Heart right ventricle (tissue), 16 donors: ENCODE results near the gene EVC2. TPM values are rescaled to one million over a fixed set of nuclear protein-coding genes. Genes with fewer than 3 reads are reported as not detected.

Experiments
- ATAC-seq, 8 donors: fragments of 200-7000 bp; cut with Tn5 transposase; one replicate each; pipeline ENCODE4 v1.9.1; 2020; ENCODE audit warnings: mild to moderate bottlenecking in 8 of 8, moderate library complexity in 8 of 8, moderate number of reproducible peaks in 1 of 8
- DNase-seq, 2 donors: peaks; one replicate each; pipeline ENCODE4 v3.0.0-alpha.2; 2020
- H3K27ac ChIP-seq, 10 donors: fragments of 200-600 bp; sonication (generic) in 2 of 10; one replicate each; pipeline versions ENCODE4 v1.5.0 to v1.8.0; 2020 to 2022; ENCODE audit warnings: mild to moderate bottlenecking in 3 of 10
- H3K27me3 ChIP-seq, 7 donors: fragments of 200-600 bp; one replicate each; pipeline ENCODE4 v1.8.0; 2021 to 2022; ENCODE audit warnings: mild to moderate bottlenecking in 2 of 7
- H3K36me3 ChIP-seq, 9 donors: fragments of 200-600 bp; sonication (generic) in 1 of 9; one replicate each; pipeline versions ENCODE4 v1.5.0 to v1.8.0; 2020 to 2022; ENCODE audit warnings: mild to moderate bottlenecking in 2 of 9
- H3K4me1 ChIP-seq, 9 donors: fragments of 200-600 bp; sonication (generic) in 1 of 9; one replicate each; pipeline versions ENCODE4 v1.5.0 to v1.8.0; 2020 to 2022; ENCODE audit warnings: mild to moderate bottlenecking in 4 of 9
- H3K4me3 ChIP-seq, 10 donors: fragments of 200-600 bp; sonication (generic) in 2 of 10; one replicate each; pipeline versions ENCODE4 v1.5.0 to v1.8.0; 2020 to 2022; ENCODE audit warnings: mild to moderate bottlenecking in 7 of 10, moderate library complexity in 2 of 10
- H3K9me3 ChIP-seq, 11 donors: fragments of 200-600 bp in 10 of 11; sonication (generic) in 2 of 11; one replicate each; pipeline versions ENCODE4 v1.5.0 to v1.8.0; 2013 to 2022; ENCODE audit warnings: mild to moderate bottlenecking in 2 of 11, control low read depth in 1 of 11, moderate library complexity in 1 of 11
- WGBS, 2 donors: extraction: QIAGEN DNeasy Blood & Tissue Kit; methylation state at CpG; one replicate each; pipeline ENCODE4 v1.1.7; 2013; ENCODE audit warnings: inconsistent platforms in 1 of 2; 5-methylcytosine and 5-hydroxymethylcytosine counted together
- intact Hi-C, 10 donors: fragments of 100-400 bp; cut with DNase I; formaldehyde crosslinking; loops; one replicate each; pipeline versions ENCODE4 v1.11.1 to v1.14.2; 2022
- polyA plus RNA-seq, 2 donors: library from polyadenylated mRNA; stranded (reverse); fragments of 200-250 nt; gene quantifications; one replicate each; pipeline ENCODE4 v1.2.3, GENCODE V29; 2013
- total RNA-seq, 10 donors: library from RNA; stranded (reverse); fragmentation: NEBNext Ultra II Directional in 3 of 10; extraction: Animal tissue kit (Norgen Biotek cat#: 25700) in 3 of 10; gene quantifications; one replicate each; pipeline versions ENCODE4 v1.2.1 to v1.2.4, GENCODE V29; 2021 to 2023
- TF ChIP-seq, protein P1 (sequence below), 9 donors: fragments of 200-600 bp; sonication (generic) in 2 of 9; IDR thresholded peaks; one replicate each; pipeline versions ENCODE4 v1.5.0 to v1.8.0; 2021 to 2022; ENCODE audit warnings: antibody characterized with exemption in 9 of 9, mild to moderate bottlenecking in 5 of 9, moderate library complexity in 1 of 9
- donor health status: Arrhythmogenic right ventricular cardiomyopathy.
- donor health status: ischemic (EF 13 %, LVEDD 7.1; RV severe dilation, severe dysfunction).
- donor health status: healthy with polysubstance abuse.
- donor health status: DM: no; HTN: yes; CAD: no.
- donor health status: DM: no; HTN: no; CAD: no.
- donor health status: ischemic (EF 25% LVEDD 6.9; RV normal size, moderate dysfunction).
- donor health status: ischemic (EF 25% LVEDD 5.7; RV mildly dilated, moderate dysfunction).
- donor health status: healthy.
- donor health status: DM: yes; HTN: yes; CAD: no.
- donor health status: Ischemic cardiomyopathy.
- donor health status: ischemic (EF 35%, LVEDD 5.7; RV mildly dilated, moderate dysfunction).
- donor health status: nonischemic (EF 11% LVEDD 7.7; RV severe dilation, severe dysfunction).
- donor health status: DM: yes; HTN: yes; CAD: no.
- donor health status: PGD.
- donor health status: ischemic (EF 29% LVEDD 5.4; RV normal size, mild dysfunction).
- donor health status: nonischemic (EF 23%, LVEDD 6.1; RV moderate dilation, normal function).

The EVC2 gene
- total and polyA plus RNA-seq, 12 donors: 0.47 to 1.5 (median 0.91) TPM

DNA sequence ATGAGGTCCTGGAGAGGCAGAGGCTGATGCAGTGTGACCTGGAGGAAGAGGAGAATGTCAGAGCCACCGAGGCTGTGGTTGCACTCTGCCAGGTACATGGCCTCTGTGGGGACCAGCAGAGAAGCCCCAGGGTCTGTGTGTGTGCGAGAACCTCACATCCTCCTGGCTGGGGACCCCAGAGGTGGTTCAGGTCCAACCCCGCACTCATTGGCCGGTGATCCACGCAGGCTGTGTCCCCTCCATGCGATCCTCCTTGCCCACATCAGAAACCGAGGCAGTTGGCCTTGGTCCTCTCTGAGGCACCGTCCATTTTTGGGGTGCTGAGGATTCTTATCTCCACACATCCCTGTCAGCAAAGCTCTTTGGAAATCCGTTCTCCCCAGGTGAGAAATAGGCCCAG, 47.9 kb upstream of the EVC2 start:
- Histone ChIP-seq H3K27ac (no peak overlapping the region), H3K36me3 (peaks cover 0 to 66% (median 13%) of the 10 kb centered on the region in 9 donors), H3K4me3 (no peak overlapping the region), H3K4me1 (peaks cover 0 to 7% (median 0%) of the 10 kb centered on the region in 9 donors), H3K9me3 (peaks cover 0 to 7% (median 0%) of the 10 kb centered on the region in 11 donors), H3K27me3 (no peaks in the 10 kb centered on the region)
- WGBS, 2 donors: 94 to 95% methylated on average over 9 of the region's 9 CpGs
- intact Hi-C loops: no loop called here
- no peak for DNase-seq
- TF ChIP-seq, protein P1, sequence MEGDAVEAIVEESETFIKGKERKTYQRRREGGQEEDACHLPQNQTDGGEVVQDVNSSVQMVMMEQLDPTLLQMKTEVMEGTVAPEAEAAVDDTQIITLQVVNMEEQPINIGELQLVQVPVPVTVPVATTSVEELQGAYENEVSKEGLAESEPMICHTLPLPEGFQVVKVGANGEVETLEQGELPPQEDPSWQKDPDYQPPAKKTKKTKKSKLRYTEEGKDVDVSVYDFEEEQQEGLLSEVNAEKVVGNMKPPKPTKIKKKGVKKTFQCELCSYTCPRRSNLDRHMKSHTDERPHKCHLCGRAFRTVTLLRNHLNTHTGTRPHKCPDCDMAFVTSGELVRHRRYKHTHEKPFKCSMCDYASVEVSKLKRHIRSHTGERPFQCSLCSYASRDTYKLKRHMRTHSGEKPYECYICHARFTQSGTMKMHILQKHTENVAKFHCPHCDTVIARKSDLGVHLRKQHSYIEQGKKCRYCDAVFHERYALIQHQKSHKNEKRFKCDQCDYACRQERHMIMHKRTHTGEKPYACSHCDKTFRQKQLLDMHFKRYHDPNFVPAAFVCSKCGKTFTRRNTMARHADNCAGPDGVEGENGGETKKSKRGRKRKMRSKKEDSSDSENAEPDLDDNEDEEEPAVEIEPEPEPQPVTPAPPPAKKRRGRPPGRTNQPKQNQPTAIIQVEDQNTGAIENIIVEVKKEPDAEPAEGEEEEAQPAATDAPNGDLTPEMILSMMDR (IDR thresholded peaks at IDR 0.05): no peak
- no peak for ATAC-seq

DNA sequence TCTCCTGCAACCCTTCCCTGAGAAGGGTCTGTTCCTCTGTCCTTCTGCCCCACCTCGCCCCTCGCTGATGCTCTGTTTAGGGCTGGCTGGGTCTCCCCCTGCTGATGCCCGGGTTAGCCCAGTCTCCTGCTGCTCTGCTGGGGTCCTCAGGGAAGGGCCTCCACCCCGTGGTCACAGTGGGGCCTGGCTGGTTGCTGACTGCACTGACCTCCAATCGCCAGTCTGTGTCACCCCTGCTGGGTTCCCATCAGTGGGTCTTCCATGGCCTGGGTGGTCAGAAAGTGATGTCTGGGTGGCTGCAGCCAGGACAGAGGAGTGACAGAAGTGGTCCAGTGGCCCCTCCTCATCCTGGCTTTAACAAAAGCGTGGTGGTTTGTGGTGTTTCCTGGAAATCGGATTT, 47.3 kb upstream of the EVC2 start:
- no peaks in the 10 kb centered on the region for H3K27me3 ChIP-seq
- no peak for DNase-seq
- WGBS, 2 donors: 71 to 74% methylated on average over 7 of the region's 7 CpGs
- peaks cover 0 to 66% (median 13%) of the 10 kb centered on the region in 9 donors for H3K36me3 ChIP-seq
- peaks cover 0 to 7% (median 0%) of the 10 kb centered on the region in 11 donors for H3K9me3 ChIP-seq
- TF ChIP-seq, protein P1 (IDR thresholded peaks at IDR 0.05): no peak
- H3K4me3 ChIP-seq: no peak overlapping the region
- H3K4me1 ChIP-seq: peaks cover 0 to 7% (median 0%) of the 10 kb centered on the region in 9 donors
- H3K27ac ChIP-seq: no peak overlapping the region
- intact Hi-C loops: no loop called here
- ATAC-seq: no peak

DNA sequence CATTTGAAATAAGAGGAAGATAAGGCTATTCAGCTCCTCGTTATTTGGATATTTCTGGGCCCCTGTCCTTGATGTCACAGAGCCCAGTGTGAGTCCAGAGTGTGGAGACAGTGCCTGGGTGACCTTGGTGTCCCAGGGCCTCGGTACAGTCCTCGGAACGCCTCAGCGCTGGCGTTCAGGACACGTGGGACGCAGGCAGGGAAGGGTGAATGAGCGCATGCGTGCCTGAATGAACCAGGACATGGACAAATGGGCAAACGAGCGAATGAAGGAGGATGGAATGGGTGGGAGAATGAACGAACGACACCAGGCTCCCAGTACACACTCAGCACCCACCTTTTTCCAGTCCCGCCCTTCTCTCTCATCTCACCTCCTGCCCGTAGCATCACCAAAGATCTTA, 46.8 kb upstream of the EVC2 start:
- Histone ChIP-seq H3K27ac (no peak overlapping the region), H3K9me3 (peaks cover 0 to 7% (median 0%) of the 10 kb centered on the region in 11 donors), H3K27me3 (no peaks in the 10 kb centered on the region), H3K4me3 (no peak overlapping the region), H3K36me3 (peaks cover 0 to 69% (median 13%) of the 10 kb centered on the region in 9 donors), H3K4me1 (peaks cover 0 to 7% (median 0%) of the 10 kb centered on the region in 9 donors)
- 95 to 96% methylated on average over 16 of the region's 16 CpGs for WGBS, 2 donors
- ATAC-seq (no peak), DNase-seq (no peak)
- intact Hi-C loops: no loop called here
- TF ChIP-seq, protein P1 (IDR thresholded peaks at IDR 0.05): no peak

DNA sequence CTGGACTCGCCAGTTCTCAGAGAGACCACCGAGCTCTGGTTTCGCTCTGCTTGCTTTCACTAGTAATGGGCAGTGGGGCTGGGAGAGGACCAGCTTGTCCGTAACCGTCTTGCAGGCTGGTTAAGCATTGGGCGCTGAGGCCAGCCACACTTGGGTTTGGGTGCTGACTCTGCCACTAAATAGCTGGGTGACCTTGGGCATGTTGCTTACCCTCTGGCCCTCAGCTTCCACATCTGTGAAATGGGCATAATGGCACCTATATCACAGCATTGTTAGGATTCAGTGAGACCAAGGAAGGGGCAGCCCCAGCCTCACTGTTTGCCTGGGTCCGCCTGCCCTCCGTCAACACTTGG, 46.1 kb upstream of the EVC2 start:
- Histone ChIP-seq H3K27ac (no peak overlapping the region), H3K27me3 (no peaks in the 10 kb centered on the region), H3K4me3 (no peak overlapping the region), H3K9me3 (peaks cover 0 to 7% (median 0%) of the 10 kb centered on the region in 11 donors), H3K4me1 (peaks cover 0 to 7% (median 0%) of the 10 kb centered on the region in 9 donors), H3K36me3 (peaks cover 0 to 72% (median 13%) of the 10 kb centered on the region in 9 donors)
- 94 to 97% methylated on average over 8 of the region's 8 CpGs for WGBS, 2 donors
- ATAC-seq (no peak), DNase-seq (no peak)
- intact Hi-C loops: no loop called here
- TF ChIP-seq, protein P1 (IDR thresholded peaks at IDR 0.05): no peak
